NB4 (cell line): ENCODE data around the gene SRMS.

Source experiments
- DNase-seq: peaks from one replicate; pipeline ENCODE4 v3.0.0; 2010; ENCODE audit warnings: low read depth
- H3K4me3 ChIP-seq: one replicate; pipeline ENCODE4 v1.5.1; 2011; ENCODE audit warnings: mild to moderate bottlenecking, low read depth, low read length, moderate library complexity
- CTCF ChIP-seq: IDR thresholded peaks from one replicate; pipeline ENCODE4 v1.5.1; 2012; ENCODE audit warnings: low read depth, low read length
- MAX ChIP-seq: IDR thresholded peaks from 2 replicates; pipeline ENCODE4 v1.6.1; 2011; ENCODE audit warnings: low read depth, low read length
- MYC ChIP-seq: IDR thresholded peaks from 2 replicates; pipeline ENCODE4 v1.6.1; 2011; ENCODE audit warnings: low read depth, low read length
- POLR2A ChIP-seq: IDR thresholded peaks from 2 replicates; pipeline ENCODE4 v1.6.1; 2011; ENCODE audit warnings: mild to moderate bottlenecking; ENCODE audit not compliant: insufficient read length; ENCODE audit errors: extremely low read depth

Gene SRMS

GRCh38 chr20:63504642-63505041 is 42.9 kb downstream of the SRMS start:
- TF ChIP-seq MAX (no peak), MYC (no peak), POLR2A (no peak), CTCF (no peak)
- no peak overlapping the region for H3K4me3 ChIP-seq
- no peak for DNase-seq

- TF ChIP-seq MYC (no peak), POLR2A (no peak), CTCF (no peak), MAX (no peak)
- H3K4me3 ChIP-seq: no peak overlapping the region
- DNase-seq: no peak
Measured at GRCh38 chr20:63503524-63503923, 44.0 kb downstream of the SRMS start.

GRCh38 chr20:63502671-63503172 is 44.8 kb downstream of the SRMS start:
- H3K4me3 ChIP-seq: no peak overlapping the region
- DNase-seq: no peak
- TF ChIP-seq POLR2A (no peak), MYC (no peak), MAX (no peak), CTCF (no peak)

GRCh38 chr20:63501818-63502670 is 45.5 kb downstream of the SRMS start:
- TF ChIP-seq MYC: no peak
- TF ChIP-seq POLR2A: no peak
- TF ChIP-seq MAX: no peak
- no peak for TF ChIP-seq CTCF
- DNase-seq: no peak
- no peak overlapping the region for H3K4me3 ChIP-seq

GRCh38 chr20:63500902-63501817 is 46.4 kb downstream of the SRMS start:
- no peak overlapping the region for H3K4me3 ChIP-seq
- DNase-seq: no peak
- TF ChIP-seq CTCF (no peak), POLR2A (no peak), MAX (no peak), MYC (no peak)
